C4-2B (cell line): ENCODE measurements around the gene PNRC1.

Experiments used
- CTCF ChIP-seq: fragments of 450-650 bp; conservative IDR thresholded peaks from 2 replicates; pipeline ENCODE4 v1.5.1; 2017; ENCODE audit warnings: mild to moderate bottlenecking
- ZFX ChIP-seq: fragments of 450-650 bp; IDR thresholded peaks from 2 replicates; pipeline ENCODE4 v1.6.1; 2017

- TF ChIP-seq CTCF (no peak), ZFX (no peak)
Observed at GRCh38 chr6:89111933-89112332, 31.4 kb downstream of the PNRC1 start.
